ENCODE results near the gene NTRK3.
A peak's percentile ranks its signal among the peaks of the same experiment; 100 is the strongest.

The NTRK3 gene

DNA sequence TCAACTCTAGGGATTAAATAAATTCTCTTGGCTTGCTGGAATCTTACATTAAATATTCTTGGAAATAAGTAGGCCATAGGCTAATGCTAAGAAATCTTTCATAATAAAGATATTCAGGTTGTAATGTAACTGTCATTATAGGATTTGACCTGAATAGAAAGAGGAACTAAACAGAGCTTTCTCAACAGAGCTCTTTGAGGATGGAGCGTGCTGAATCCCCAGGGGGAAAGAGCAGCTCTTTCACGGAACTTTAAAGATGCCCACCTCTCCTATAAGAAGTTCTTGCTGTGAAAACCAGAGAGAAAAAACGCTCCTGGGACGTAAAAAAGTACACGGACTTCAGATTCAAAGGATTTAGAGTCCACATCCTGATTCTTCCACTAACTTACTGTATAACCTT lies 77.9 kb downstream of the NTRK3 start:
- DNase-seq: no peak

DNA sequence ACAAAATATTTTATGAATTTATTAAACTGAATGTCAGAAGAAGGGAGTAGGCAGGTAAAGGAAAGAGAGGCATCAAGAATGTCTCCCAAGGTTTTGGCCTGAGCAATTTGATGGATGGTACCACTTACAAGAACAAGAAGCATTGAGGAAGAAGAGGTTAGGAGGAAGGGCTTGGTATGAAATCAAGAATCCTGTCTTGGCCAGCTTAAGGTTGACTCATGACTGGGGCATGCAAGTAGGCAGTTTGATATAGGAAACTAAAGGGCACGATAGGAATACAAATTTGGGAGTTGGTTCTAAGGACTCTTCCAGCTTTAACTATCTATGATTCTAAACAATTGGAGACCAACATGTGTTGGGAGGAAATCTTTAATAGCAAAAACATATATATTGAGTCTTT lies 79.1 kb downstream of the NTRK3 start:
- DNase-seq: no peak

DNA sequence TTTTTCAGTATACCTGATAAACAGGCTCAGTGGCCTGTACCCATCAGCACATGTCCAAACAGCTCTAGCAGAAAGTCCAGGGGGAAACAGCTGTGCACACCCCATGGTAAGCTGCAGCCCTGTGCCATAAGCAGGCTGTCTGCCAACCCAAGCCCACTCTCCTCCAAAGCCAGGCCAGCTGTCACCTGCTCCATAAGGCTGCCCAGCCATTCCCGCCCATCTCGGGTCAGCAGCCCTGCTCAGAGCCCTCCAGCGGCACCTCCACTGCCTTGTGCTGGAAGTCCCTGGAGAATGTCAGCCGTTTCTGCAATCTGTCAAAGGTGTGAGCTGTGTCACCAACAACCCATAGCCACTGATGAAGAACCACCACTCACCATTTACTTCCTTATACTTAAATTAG lies 82.0 kb downstream of the NTRK3 start:
- DNase-seq: no peak

DNA sequence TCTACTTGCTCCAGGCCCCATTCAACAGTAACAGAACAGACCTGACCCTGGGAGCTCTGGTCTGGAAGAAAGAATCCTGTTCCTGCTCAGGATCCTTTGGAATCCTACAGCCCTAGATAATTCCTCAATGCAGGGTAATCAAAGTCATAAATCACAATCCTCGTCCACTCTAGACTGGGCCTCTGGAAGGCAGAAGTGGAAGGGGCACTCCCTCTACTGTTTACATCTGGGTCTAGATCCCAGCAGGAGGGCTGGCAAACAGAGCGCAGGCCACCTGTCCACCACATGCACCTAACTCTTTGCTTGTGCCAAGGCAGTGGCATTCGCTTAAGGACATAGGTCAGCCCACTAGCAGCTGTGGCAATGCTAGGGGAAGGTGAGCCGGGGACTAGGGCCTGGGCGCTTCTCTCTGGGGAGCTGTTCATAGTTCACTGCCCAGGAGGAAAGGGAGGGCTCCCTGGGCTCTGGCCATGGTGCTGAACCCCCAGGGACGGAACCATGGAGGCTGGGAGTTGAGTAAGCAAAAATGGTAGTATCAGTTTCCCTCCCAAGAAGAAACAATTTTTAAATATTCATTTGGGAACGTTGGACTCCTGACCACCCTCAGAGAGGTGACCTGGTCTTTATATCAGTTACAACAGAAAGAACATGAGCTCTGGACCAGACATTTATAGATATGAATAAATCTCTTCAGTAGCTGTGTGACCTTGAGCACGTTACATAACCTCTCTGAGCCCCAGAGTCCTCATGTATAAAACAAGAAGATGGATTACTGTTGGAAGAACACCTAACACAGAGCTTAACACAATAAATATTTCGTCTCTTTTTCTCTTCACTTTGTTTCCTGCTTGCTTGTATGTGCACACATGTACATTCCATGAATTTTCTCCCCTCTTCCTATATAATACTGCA lies 90.2 kb downstream of the NTRK3 start:
- DNase-seq: peak; percentile 7

DNA sequence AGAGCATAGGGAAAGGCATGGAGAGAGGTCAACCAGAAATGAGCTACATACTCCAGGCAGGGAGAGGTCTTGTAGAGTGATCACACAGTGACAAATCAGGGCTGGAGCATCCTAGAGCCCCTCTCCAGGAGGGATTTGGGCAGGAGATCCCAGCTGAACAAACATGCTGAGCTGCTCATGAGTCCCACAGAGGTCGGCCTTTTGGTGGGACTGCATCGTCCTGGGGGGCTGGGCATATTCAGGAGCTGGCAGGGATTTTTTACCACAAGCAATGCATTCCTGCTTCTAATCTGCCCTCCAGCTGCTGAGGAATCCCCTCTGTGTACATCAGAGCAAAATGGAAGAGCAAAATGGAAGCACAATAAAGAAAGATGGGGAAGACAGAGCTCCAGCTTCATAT lies 94.9 kb downstream of the NTRK3 start:
- DNase-seq: no peak

DNA sequence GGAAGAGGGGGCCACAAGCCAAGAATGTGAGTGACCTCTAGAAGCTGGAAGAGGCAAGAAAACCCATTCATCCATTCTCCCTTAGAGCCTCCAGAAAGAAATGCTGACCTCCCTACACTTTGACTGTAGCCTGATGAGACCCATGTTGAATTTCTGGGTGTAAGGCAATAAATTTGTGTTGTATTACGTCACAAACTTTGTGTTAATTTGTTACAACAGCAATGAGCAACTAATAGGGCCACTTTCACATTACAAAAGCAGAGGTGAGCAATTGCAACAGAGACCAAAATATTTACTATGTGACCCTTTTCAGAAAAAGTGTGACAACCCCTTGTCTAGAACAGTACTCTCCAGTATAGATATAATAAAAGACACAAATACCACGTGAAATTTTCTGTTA lies 101.2 kb downstream of the NTRK3 start:
- DNase-seq: no peak

DNA sequence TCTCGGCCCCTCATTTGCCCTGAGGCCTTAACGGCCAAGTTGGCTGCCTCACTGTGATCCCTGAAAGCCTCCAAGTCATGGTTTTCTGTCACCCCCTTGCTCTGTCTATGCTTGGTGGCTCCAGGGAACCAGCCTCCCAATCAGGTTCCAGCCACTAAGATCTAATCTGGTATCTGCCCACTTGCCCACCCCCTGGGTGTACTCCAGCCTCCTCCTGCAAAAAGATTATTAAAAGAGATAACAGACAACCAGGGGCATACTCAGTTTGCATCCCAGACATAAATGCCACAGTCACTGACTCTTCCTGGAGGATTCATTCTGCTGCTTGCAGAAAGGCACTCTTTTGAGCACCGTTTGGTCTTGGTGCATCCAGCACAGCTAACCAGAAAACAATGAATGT lies 103.9 kb downstream of the NTRK3 start:
- DNase-seq: no peak

DNA sequence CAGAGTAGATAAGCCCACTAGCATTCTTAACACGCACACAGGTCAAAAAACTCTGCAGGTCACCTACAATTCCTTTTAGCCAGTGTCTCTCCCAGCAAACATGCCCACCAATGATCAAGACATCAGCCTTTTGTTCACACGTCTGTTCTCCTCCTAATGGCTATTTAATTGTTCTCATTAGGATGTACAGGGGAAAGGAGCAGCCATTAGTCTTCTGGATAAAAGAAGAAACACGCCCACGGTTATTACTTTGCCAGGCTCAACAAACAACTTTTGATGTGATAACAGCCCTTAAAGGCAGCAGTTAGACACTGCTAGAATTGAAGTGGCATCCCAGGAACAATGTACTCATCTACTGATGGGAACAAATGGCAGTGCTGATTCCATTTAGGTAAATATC lies 108.8 kb downstream of the NTRK3 start:
- DNase-seq: no peak

DNA sequence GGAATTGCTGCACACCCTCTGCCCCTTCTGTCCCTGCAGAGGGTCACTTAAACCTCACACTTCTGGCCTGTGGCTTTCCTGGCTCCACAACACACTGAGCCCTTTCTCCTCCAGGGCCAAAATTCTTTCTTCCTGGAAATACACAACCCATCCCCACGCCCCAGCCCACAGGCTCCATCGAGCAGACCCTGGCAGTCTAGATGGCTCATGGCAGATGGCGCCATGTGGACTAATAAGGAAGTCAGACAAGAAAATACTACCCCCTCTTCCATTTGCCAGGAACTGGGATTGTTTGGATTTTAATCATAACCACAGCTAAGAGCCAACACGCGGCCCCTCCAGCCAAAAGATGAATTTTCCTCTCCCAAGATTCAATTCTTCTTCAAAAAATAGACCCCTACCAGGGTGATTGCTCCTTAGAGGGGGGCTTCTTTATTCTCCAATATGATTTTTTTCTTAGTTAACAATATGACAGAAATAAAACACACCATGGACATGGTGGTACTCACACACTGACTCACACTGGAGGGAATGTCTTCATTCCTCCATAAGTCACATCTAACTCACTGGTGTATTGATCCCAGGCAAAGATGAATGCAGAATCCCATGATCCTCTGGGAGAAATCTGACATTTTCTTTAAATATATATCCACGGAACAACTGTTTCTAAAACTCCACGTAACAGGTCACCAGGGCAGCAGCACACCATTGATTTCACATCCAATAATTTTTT lies 111.5 kb downstream of the NTRK3 start:
- no peak for DNase-seq

DNA sequence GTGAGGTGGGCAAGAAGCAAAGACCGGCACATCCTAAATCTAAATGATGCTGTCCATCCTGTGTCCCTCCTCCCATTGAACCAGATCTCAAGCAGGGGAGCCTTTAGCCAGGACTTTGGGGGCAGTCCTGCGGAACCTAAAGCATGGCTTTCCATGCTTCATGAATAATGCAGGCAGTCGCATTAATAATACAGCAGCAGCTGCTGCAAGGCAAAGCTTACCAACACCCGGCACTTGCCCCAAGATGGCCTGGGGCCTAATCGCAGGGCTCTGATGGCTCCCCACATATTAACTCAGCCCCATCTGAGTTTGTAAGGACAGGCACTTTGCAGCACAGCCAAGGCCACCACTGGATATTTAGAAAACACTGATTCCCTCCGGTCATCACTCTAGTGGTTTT lies 114.4 kb downstream of the NTRK3 start:
- no peak for DNase-seq

DNA sequence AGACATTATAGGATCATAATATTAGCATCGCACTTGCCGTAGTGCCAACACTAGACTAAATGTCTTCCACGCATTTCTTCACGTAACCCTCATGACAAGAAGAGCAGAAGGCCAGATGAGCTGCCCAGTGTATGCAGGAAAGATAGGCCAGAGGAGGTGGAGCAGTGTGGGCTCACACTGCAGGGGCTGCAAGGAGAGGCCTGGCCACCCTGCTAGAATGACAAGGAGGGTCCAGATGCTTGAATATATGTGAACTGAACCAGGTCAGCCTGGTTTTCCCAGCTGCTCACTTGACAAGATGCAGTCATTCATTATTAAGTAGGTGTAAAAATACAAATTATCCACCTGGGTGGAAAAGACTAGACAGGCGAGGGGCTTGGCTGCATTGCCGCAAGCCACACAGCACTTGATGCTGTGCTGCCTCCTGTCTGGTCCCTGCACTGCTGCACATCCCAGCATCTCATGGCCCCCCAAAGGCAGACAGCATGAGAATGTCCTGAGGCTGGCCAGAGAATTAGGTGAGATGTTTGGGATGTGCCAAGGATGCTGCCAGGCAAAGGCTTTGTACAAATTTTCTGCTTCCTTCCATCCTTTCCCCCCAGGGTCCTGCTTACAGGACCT lies 115.2 kb downstream of the NTRK3 start:
- no peak for DNase-seq

DNA sequence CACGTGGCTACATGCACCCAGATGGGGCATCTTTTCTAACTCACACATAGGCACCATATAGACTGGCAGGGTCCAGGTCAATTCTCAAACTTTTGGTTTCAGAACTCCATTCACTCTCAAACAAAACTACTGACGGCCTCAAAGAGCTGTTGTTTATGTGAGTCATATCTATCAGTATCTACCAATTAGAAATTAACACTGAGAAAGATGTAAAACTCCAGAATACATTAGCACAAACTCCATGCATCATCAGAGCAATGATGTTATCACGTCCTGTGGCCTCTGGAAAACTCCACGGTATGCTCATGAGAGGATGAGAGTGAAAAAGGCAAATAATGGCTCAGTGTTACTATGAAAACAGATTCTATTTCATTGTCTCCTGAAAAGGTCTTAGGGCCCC lies 116.1 kb downstream of the NTRK3 start:
- no peak for DNase-seq

DNA sequence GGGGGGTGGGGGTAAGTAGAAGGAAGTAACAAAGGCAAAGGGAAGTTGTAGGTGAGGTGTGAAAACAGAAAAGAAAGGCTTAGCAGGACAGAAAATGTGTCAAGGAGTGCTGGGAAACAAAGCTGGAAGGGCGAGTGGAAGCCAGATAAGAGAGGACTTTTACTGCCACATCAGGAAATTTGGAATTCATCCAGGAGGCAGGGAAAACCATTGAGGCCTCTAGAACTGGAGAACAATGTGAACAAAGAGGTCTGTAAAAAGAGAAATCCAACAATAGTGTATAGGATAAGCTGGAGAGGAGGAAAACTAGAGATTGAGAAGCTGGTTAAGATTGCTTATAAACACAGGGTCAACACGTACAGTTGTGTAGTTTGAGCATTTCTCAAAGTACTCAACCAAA lies 116.6 kb downstream of the NTRK3 start:
- DNase-seq: no peak

DNA sequence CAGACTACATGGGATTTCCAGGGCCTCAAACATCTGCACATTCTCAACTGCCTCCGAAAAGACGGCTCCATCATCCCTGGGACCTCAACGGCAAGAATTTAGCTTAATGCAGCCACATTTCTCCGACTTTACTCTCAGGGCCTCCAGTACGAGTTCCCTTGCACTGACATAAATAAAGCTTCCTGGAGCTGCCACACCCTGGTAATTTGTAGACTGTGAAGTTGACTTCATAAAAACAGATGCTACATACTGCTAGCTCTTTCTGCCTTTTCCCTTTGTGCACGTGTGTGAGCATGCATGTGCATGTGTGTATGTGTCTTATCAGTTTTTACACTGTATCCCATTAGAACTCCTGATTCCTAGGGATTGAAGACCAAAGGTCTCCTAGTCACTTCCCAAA lies 122.7 kb downstream of the NTRK3 start:
- DNase-seq: no peak

DNA sequence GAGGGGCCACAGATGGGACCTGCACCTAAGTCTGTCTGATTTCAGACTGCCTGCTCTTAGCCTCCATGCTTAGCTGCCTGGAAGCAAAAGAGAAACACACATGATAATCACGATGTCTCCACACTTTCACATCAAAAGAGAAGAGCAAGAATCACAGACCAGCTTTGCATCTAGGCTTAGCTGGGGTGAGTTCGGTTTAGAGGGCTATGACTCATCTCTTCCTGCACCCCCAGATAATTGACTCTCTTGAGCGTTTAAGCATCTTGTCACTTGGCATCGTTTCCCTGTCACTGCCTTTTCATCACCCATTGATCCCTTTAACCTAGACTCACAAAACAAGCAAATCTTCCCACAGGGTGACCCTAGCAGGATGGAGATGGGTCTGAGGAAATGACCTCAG lies 124.0 kb downstream of the NTRK3 start:
- no peak for DNase-seq

DNA sequence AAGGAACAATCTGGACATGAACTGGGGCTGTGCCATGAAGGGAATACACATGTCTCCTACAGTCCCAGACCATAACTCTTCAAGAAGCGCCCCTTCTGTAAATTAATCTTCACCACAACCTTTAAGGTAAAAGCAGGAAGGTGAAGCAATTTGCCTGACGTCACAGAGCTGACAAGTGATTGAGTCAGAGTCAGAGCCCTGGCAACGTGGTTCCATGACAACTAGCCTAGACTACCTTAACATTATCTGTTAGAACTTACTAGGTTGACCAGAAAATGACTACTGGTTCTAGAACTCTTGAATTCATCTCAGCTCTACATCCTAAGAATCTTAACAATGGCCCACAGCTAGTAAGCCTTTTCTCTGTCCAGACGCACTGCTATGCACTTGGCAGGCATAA lies 124.6 kb downstream of the NTRK3 start:
- DNase-seq: no peak

DNA sequence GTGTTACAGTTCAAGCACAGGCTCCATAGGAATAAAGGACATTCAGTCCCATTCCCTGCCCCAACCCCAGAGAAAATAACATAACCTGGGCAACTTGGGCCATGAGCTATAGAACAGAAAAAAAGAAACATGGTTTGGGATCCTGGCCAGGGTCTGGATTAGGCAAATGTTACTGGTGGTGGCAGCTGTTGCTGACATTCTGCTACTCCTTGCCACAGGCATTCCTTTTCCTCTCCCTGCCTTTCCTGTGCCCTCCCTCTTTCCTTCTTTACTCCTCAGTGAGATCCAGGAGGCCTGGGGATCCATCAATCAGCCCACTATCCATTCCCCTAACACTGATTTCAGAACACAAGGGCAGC lies 129.1 kb downstream of the NTRK3 start:
- DNase-seq: no peak

DNA sequence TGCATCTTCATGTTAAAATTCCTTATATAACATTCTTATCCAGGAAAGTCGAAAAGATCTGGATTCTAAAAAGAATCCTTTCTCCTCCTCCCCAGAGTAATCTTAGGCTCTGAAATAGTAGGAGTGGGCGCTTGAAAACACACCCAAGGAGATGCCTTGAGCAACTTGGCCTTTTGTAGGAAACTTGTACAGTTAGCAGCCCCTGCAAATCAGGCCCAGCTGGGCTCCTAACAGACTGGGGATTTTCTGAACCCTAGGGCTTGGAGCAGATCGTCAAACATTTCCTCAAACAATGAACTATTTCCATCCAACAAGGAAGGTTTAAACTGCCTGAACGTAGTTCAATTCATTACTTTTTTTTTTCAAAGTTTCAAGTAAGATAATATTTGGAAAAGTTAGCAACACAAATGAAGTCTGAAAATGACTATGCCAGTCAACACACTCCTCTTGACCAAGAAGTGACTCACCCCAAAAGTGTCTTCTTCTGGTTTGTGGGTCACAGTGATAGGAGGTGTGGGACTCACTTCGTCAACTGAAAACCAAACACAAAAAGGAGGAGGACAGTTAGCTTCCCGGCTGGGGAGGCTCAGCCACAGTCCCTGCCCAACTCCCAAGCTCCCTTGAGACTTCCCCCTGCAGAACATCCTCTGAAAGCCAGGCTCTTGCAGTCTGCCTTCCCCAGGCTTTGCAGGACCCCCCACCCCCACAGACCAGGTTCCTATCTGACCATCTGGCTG lies 129.7 kb downstream of the NTRK3 start:
- no peak for DNase-seq

DNA sequence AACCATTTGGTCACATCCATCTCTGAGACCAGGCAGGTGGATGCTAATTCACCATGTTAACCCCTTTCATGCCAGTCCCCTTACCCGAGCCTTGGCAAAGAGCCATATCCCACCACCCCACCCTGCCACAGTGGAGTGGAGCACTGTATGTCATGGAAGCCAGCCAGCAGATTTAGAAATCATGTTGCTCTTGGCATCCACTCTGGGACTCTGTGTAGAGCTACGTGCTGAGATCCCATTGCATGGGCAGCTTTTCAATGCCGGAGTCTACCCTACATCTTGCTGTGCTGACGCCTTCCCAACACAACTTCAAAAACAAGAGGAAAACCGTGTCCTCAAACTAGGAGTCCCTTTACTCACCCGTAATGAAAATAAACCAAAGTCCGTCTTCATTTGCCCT lies 131.0 kb downstream of the NTRK3 start:
- DNase-seq: no peak

DNA sequence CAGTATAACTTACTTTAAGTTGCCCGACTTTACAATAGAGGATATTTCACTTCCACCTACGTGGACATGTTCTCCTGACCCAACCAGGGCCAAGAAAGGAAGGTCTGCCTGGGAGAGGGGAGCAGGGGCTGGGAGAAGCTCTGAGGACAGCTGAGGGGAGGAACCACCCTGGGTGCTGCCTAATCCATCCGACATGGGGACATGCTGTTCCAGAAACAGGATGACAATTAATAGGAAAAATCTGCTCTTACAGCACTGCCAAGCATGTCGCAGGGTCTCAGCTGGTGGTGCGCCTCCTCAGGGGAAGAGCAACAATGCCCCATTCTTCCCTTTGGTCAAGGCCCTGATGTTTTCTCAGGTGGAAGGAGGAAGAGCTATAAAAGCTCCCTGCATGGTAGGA lies 132.3 kb downstream of the NTRK3 start:
- no peak for DNase-seq

DNA sequence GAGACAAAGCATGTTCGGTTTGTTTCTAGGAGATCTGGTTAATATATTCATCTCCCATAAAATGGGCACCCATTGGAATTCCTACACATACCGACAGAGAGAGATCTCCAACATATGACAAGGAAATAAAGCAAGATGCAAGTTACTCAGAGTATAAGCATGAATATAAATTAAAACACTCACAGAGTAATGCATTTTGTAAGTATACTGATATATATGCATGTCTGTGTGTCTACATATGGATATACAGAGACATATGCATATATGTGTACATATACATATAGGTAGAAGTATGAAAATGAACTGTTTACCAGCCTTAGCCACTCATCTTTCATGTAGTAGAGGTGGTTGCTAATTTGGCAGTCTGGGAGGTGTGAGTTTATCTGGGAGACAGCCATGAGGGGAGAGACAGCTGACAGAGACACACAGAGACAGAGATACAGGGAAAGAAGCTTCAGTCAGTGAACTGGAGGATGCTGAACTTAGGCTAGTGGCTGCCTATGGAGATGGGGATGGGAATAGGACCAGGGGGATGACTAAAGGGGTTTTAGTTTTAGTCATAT lies 134.5 kb downstream of the NTRK3 start:
- DNase-seq: no peak

DNA sequence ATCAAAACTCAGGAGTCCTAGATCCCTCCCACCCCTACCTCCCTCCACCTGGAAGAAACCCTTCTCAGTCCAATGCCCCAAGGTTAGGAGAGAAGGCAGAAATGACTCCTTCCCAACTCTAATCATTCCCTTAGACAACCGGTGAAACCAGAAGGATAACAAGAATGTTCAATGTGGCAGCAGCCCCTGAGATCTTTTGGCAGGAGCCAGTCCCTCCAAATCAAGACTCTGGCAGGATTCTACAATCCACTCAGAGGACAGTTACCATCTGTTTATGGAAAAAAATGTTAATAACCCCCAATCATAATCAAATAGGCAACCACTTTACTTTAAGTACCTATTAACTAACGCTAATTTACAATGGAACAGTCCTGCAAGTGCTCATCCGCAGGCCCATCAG lies 136.5 kb downstream of the NTRK3 start:
- no peak for DNase-seq

DNA sequence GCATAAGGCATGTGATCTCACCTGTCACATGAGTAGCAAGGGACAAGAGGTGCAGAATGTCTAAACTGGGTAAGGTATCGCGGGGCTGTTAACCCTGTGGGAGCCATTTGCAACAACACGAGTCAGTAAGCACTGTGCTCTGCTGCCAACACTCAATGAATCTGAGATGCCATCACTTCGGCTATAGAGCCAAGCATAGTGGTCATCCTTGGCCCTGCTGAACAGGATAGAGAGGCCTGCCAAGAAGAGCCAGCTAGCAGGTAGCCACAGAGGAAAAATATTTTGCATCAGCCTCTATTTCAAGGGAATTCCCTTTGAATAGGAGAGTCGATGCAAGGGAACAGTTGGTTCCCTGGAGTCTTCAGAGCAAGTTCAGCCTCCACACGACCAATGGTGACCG lies 137.8 kb downstream of the NTRK3 start:
- no peak for DNase-seq
